ENCODE data around the gene PSPN.
"Not testable (repeated sequence)": the region's sequence is repeated elsewhere in the genome, so short reads cannot be mapped to it uniquely, and the experiment has no call there.

PSPN gene

DNA sequence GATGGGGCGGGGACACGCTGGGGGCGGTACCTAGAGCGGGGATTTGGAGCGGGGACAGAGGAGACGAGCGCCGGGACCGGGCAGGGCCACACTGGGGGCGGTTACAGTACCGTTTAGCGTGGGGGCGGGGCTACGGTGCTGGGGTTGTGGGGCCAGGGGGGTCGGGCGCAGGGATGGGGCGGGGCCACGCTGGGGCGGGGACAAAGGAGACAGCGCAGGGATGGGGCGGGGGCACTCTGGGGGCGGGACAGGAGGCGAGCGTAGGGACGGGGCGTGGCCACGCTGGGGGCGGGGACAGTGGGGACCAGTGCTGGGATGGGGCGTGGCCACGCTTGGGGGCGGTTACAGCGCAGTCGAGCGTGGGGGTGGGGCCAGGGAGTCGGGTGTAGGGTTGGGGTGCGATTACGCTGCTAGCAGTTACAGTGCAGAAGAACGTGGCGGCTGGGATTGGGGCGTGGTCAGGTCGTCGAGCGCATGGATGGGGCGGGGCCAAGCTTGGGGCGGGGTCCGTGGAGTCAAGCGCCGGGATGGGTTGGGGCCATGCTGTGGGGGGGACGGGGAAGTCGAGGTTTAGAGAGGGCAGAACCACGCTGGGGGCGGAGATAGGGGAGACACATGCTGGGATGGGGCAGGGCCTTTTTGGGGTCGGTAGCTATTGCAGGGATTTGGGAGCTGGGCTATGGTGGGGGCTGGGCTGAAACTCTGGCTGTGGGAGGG, 2.5 kb downstream of the PSPN start:
- peak; percentile 79 to 90 for DNase-seq

DNA sequence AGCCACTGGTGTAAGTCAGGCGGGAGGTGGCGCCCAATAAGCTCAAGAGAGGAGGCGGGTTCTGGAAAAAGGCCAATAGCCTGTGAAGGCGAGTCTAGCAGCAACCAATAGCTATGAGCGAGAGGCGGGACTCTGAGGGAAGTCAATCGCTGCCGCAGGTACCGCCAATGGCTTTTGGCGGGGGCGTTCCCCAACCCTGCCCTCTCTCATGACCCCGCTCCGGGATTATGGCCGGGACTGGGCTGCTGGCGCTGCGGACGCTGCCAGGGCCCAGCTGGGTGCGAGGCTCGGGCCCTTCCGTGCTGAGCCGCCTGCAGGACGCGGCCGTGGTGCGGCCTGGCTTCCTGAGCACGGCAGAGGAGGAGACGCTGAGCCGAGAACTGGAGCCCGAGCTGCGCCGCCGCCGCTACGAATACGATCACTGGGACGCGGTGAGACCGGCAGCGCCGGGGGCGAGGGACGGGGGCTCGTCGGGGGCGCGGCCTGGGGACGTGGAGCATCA, 3.1 kb downstream of the PSPN start, which contains the start of gene ALKBH7:
Gene ALKBH7, plus strand, starts transcription at position 201 of the 502 bp plus-strand sequence. Its CDS starts 27 bp downstream, at position 228.
- peak; percentile 60 to 86 for DNase-seq

- no peak for DNase-seq
Measured at GRCh38 chr19:6364353-6364752, 11.4 kb downstream of the PSPN start.

GRCh38 chr19:6362351-6362801, 13.4 kb downstream of the PSPN start:
- no peak for DNase-seq

DNA sequence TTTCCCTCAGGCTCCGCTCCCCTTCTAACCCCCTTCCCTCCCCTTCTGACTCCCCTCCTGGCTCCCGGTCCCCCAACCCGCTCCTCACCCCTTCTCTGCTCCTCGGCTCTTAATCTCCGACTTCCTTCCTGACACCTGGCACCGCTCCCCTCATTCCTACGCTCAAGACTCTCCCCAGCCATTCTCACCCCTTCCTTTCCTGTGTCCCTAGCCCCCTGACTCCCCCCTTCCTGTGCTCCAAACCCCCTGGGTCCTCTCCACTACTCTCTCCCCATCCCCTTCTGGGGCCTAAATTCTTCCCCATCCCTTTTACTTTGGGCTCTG, 13.7 kb downstream of the PSPN start:
- no peak for DNase-seq

DNA sequence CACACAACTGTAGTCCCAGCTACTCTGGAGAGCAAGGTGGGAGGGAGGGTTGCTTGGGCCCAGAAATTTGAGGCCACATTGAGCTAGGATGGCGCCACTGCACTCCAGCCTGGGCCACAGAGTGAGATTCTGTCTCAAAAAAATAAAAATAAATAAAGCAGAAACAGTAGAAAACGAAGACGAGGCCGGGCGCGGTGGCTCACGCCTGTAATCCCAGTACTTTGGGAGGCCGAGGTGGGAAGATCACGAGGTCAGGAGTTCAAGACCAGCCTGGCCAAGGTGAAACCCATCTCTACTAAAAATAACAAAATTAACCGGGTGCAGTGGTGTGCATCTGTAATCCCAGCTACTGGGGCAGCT, 14.9 kb downstream of the PSPN start:
- DNase-seq, result not testable (repeated sequence)

GRCh38 chr19:6360445-6360844, 15.3 kb downstream of the PSPN start:
- DNase-seq, result not testable (repeated sequence)

DNA sequence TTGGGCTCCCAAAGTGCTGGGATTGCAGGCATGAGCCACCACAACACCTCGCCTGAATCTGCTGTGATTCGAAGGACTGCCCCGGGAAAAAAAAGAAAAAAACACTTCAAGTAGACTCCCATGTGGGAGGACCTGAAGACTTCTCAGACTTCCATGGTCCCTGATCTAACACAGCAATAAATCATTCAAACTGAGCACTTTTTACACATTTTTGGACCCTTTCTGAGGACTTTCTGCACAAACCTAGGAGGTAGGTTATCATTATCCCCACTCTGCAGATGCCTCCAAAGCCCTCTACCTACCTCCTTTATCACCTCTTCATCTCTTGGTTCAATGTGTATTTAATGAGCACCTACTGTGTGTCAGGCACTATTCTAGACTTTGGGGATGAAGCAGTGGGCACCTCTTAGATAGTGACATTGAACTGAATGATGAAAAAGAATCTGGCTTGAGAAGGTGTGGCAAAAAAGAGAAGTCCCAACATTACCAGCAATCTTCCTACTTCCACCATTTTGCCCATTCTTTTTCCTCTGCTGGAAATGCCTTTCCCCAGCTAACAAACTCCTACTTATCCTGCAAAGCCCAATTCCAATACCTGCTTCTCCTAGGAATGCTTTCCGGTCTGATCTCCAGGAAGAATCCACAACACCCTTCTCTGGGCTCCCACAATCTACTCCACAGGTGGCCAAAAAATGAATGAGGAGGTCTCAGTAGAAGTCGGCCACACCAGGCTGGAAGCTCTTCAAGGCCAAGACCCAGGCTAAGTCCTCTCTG, 16.0 kb downstream of the PSPN start:
- DNase-seq, result no peak

DNA sequence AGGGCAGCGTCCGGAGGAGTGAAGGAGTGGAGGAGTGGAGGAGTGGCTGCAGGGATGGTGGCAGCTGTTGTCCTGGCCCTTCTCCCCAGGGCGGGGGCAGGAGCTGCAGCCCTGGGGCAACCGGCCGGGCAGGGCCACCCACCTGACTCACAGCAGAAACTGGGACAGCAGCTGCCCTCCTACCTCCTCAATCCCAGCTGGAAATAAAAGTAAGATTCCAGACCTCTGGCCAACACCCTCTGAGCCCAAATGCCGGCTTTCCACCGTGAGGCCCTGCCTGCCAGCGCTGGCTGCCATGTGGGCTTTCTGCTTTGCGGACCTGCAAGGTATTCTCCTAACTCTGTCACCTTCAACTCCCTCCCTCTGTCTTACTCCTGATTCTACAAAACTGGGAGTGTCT, 17.7 kb downstream of the PSPN start:
- no peak for DNase-seq

GRCh38 chr19:6357174-6357573, 18.6 kb downstream of the PSPN start:
- no peak for DNase-seq

DNA sequence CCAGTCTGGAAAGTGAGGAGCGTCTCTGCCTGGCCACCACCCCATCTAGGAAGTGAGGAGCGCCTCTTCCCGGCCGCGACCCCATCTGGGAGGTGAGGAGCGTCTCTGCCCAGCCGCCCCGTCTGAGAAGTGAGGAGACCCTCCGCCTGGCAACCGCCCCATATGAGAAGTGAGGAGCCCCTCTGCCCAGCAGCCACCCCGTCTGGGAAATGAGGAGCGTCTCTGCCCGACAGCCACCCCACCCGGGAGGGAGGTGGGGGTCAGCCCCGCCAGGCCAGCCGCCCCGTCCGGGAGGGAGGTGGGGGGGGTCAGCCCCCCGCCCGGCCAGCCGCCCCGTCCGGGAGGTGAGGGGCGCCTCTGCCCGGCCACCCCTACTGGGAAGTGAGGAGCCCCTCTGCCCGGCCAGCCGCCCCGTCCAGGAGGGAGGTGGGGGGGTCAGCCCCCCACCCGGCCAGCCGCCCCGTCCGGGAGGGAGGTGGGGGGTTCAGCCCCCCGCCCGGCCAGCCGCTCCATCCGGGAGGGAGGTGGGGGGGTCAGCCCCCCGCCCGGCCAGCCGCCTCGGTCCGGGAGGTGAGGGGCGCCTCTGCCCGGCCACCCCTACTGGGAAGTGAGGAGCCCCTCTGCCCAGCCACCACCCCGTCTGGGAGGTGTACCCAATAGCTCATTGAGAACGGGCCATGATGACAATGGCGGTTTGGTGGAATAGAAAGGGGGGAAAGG, 20.3 kb downstream of the PSPN start:
- DNase-seq, result not testable (repeated sequence)

DNA sequence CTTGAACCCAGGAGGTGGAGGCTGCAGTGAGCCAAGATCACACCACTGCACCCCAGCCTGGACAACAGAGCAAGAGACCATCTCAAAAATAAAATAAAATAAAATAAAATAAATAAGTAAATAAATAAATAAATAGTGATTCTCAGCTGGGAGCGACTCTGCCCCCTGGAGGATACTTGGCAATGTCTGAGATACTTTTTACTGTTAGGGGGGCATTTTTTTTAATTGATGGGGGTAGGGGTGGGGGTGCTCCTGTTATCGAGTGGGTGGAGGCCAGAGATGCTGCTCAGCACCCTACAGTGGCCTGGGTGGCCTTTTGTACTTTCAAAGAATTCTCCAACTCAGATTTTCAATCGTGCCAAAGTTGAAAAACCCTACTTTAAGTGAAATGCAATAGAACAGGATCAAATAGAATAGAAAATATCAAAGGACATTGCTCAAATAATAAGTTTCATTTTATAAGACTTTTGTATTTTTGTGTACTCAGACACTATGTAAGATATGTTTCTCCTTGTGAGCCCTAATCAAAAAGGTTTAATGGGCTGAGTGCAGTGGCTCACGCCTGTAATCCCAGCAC, 21.5 kb downstream of the PSPN start:
- DNase-seq, result no peak

DNA sequence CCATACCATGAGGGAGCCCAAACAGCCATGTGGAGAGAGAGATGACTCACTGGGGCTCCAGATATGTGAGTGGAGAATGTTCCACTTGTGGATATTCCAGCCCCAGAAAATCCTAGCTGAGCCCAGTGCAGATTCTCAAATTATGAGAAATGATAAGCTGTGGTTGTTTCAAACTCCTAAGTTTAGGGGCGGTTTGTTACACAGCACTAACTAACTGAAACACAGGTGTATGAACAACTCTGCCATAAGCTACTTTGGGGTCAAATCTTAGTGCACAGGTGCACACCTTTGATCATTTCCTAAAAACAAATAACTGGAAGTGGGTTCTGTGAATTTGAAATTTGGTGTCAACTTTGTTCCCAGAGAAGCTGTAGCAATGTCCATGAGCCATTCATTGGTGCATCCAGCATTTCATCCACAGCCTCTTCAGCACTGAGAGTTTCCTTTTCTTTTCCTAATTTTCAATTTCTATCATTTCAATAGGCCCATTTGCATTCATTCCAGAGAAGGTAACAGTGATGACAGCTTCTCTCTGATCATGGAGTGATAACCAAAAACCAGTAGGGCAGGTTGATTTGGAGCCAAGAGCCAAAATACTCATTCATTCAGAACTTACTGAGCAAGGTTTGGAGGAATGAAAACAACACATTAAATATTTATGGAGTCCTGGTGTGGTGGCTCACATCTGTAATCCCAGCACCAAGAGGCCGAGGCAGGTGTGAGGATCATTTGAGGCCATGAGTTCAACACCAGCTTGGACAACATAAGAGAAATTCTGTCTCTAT, 23.2 kb downstream of the PSPN start:
- no peak for DNase-seq

DNA sequence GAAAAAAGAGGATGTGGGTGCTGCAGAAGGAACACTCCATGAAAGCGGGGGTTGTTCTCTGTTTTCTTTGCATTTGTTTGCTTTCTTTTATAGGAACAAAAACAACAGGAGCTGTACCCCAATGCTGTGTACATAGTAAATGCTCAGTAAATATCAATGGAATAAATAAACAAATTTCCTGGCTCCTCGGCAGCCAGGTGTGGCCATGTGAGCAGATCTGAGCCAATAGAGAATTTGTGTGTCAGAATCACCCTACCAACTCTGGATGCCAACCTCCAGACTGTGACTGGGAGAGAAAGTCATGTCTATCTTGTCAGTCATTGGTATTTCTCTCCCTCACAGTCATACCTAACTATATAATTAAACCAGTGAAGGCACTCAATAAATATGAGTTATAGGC, 25.0 kb downstream of the PSPN start:
- no peak for DNase-seq

GRCh38 chr19:6349271-6349670, 26.5 kb downstream of the PSPN start:
- not testable (repeated sequence) for DNase-seq

GRCh38 chr19:6343462-6343861, 32.3 kb downstream of the PSPN start:
- DNase-seq, result no peak

DNA sequence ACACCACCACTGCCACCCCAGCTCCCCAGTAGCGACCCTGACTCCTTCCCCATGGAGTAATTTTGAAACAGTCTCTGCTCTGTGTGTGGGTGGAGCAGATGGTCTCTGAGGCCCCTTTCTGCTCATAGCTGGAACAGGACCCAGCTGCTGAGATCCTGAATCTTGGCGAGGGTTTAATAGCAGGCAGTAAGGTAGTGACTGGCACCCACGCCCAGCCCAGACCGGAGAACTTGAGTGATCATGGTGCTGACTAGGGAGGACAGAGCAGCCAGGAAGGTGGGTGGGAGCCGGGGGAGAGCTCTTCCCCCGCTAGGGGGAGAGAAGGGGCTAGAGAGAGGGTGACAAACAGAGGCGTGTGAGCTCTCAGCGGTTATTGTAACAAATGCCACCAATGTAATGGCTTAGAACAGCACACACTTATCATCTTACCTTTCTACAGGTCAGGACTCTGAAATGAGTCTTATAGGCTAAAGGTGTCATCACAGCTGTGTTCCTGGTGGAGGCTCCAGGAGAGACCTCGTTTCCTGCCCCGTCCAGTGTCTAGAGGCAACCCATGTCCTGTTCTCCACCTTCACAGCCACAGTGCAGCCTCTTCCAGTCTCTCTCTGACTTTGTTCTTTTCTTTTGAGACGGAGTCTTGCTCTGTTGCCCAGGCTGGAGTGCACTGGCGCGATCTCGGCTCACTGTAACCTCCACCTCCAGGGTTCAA, 35.1 kb downstream of the PSPN start:
- DNase-seq, result no peak

- DNase-seq, result no peak
Measured at GRCh38 chr19:6334490-6335285, 41.0 kb downstream of the PSPN start.

DNA sequence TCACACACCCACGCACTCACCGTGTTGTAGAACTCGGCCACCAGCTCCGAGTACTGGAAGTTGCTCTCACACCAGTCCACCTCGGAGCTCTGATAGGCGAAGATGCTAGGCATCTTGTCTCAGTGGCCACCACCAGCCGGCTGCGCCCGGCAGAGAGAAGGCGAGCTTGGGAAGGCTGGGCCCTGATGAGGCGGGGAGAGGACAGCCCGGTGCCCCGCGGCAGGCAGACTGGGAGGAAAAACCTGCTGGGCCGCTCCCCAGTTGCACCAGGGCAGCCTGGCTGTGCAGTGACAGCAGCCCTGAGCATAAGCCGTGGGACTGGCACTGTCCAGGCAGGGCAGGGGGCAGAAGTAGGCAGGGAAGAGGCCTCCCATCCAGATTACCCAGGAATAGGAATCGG, 42.3 kb downstream of the PSPN start, which contains the start of gene ACER1:
Gene ACER1, minus strand, starts transcription at position 174 of the 400 bp plus-strand sequence. Its CDS starts 61 bp downstream, at position 113.
- DNase-seq, result no peak

GRCh38 chr19:6326815-6327214, 48.9 kb downstream of the PSPN start:
- DNase-seq, result no peak

- DNase-seq, result no peak
Measured at GRCh38 chr19:6325614-6326013, 50.1 kb downstream of the PSPN start.

Measured in NCI-H187 (cell line).